WTC11 (cell line): ENCODE measurements around the gene PNRC1. TPM values are rescaled to one million over a fixed set of nuclear protein-coding genes. Genes with fewer than 3 reads are reported as not detected.
"Not testable (repeated sequence)": the region's sequence is repeated elsewhere in the genome, so short reads cannot be mapped to it uniquely, and the experiment has no call there.

ENCODE experiments used
- ATAC-seq: fragments of 200-7000 bp; cut with Tn5 transposase; 2 replicates; pipeline ENCODE4 v1.10.0; 2021; ENCODE audit warnings: mild to moderate bottlenecking, moderate library complexity
- CTCF ChIA-PET: fragments of 300-600 bp; sonication (Branson Sonifier 250); formaldehyde crosslinking; loops from one replicate; lab custom pipeline; 2021; ENCODE audit warnings: antibody characterized with exemption; lab: Charles Lee
- POLR2A ChIA-PET: fragments of 350-600 bp; sonication (Branson Sonifier 250); formaldehyde crosslinking; loops from one replicate; lab custom pipeline; 2021; ENCODE audit warnings: antibody characterized with exemption; lab: Charles Lee
- DNase-seq: peaks from one replicate; pipeline ENCODE4 v3.0.0; 2021; ENCODE audit warnings: low spot score
- H3K27ac Mint-ChIP-seq: 2 replicates; pipeline ENCODE4 v1.8.0; 2021; ENCODE audit warnings: mixed read lengths
- H3K27me3 Mint-ChIP-seq: 2 replicates; pipeline ENCODE4 v1.8.0; 2021; ENCODE audit warnings: low read depth, mild to moderate bottlenecking, moderate library complexity, mixed read lengths
- H3K36me3 Mint-ChIP-seq: 2 replicates; pipeline ENCODE4 v1.8.0; 2021; ENCODE audit warnings: mixed read lengths
- H3K4me1 Mint-ChIP-seq: 2 replicates; pipeline ENCODE4 v1.8.0; 2022; ENCODE audit warnings: mixed read lengths
- H3K4me3 Mint-ChIP-seq: 2 replicates; pipeline ENCODE4 v1.8.0; 2021; ENCODE audit warnings: mild to moderate bottlenecking, moderate library complexity, mixed read lengths
- H3K9me3 Mint-ChIP-seq: 2 replicates; pipeline ENCODE4 v1.8.0; 2021; ENCODE audit warnings: mixed read lengths
- ATF2 ChIP-seq: sonication (generic); formaldehyde crosslinking; IDR thresholded peaks from 2 replicates; pipeline ENCODE4 v1.8.1; 2022; ENCODE audit warnings: low read depth, missing genetic modification reagents, borderline replicate concordance
- CREB1 ChIP-seq: sonication (generic); formaldehyde crosslinking; IDR thresholded peaks from 2 replicates; pipeline ENCODE4 v1.8.0; 2023; ENCODE audit warnings: mild to moderate bottlenecking, missing genetic modification reagents
- CREM ChIP-seq: sonication (generic); formaldehyde crosslinking; IDR thresholded peaks from 2 replicates; pipeline ENCODE4 v1.8.1; 2022; ENCODE audit warnings: mild to moderate bottlenecking, missing genetic modification reagents, moderate library complexity
- ERG ChIP-seq: fragments of 250-450 bp; sonication (Bioruptor Pico); IDR thresholded peaks from 2 replicates; pipeline ENCODE4 v1.8.0; 2021; ENCODE audit warnings: mild to moderate bottlenecking
- ESRRA ChIP-seq: sonication (generic); formaldehyde crosslinking; IDR thresholded peaks from 2 replicates; pipeline ENCODE4 v1.8.1; 2022; ENCODE audit warnings: mild to moderate bottlenecking, missing genetic modification reagents, borderline replicate concordance
- FOXK1 ChIP-seq: sonication (generic); formaldehyde crosslinking; IDR thresholded peaks from 2 replicates; pipeline ENCODE4 v1.8.0; 2022; ENCODE audit warnings: mild to moderate bottlenecking, moderate library complexity, missing genetic modification reagents
- HMGXB4 ChIP-seq: sonication (generic); formaldehyde crosslinking; IDR thresholded peaks from 2 replicates; pipeline ENCODE4 v1.8.1; 2023; ENCODE audit warnings: mild to moderate bottlenecking, moderate library complexity, missing genetic modification reagents
- MYBL2 ChIP-seq: sonication (generic); formaldehyde crosslinking; IDR thresholded peaks from 2 replicates; pipeline ENCODE4 v1.8.1; 2023; ENCODE audit warnings: mild to moderate bottlenecking, moderate library complexity, missing genetic modification reagents
- RELA ChIP-seq: sonication (generic); formaldehyde crosslinking; IDR thresholded peaks from 2 replicates; pipeline ENCODE4 v1.8.1; 2022; ENCODE audit warnings: missing genetic modification reagents, mild to moderate bottlenecking, borderline replicate concordance
- SP1 ChIP-seq: sonication (generic); formaldehyde crosslinking; conservative IDR thresholded peaks from 2 replicates; pipeline ENCODE4 v1.8.1; 2022; ENCODE audit warnings: missing genetic modification reagents
- TP53 ChIP-seq: sonication (generic); formaldehyde crosslinking; IDR thresholded peaks from 2 replicates; pipeline ENCODE4 v1.8.1; 2023; ENCODE audit warnings: mild to moderate bottlenecking, missing genetic modification reagents
- ZBTB43 ChIP-seq: sonication (generic); formaldehyde crosslinking; IDR thresholded peaks from 2 replicates; pipeline ENCODE4 v1.8.1; 2023; ENCODE audit warnings: mild to moderate bottlenecking, missing genetic modification reagents
- ZNF138 ChIP-seq: sonication (generic); formaldehyde crosslinking; conservative IDR thresholded peaks from 2 replicates; pipeline ENCODE4 v1.8.1; 2022; ENCODE audit warnings: mild to moderate bottlenecking, moderate library complexity, missing genetic modification reagents
- ZNF512 ChIP-seq: sonication (generic); formaldehyde crosslinking; IDR thresholded peaks from 2 replicates; pipeline ENCODE4 v1.8.1; 2022; ENCODE audit warnings: missing genetic modification reagents, borderline replicate concordance
- total RNA-seq: library from RNA; stranded (reverse); gene quantifications from 3 replicates; pipeline ENCODE4 v1.2.3, GENCODE V29; 2021

The PNRC1 gene
- total RNA-seq, 1 experiment from 2014 or later: 39.0 TPM

- TF ChIP-seq ZBTB43 (CRISPR knock-in tag): no peak
- TF ChIP-seq ZNF512 (CRISPR knock-in tag): no peak
- TF ChIP-seq SP1 (CRISPR knock-in tag): no peak
- TF ChIP-seq ATF2 (CRISPR knock-in tag): no peak
- TF ChIP-seq ESRRA (CRISPR knock-in tag): no peak
- TF ChIP-seq RELA (CRISPR knock-in tag): no peak
- no peak for TF ChIP-seq CREB1 (CRISPR knock-in tag)
- no peak for TF ChIP-seq MYBL2 (CRISPR knock-in tag)
- TF ChIP-seq CREM (CRISPR knock-in tag): no peak
- no peak for TF ChIP-seq FOXK1 (CRISPR knock-in tag)
- TF ChIP-seq ZNF138 (CRISPR knock-in tag): no peak
Observed at GRCh38 chr6:89032599-89032998, 48.0 kb upstream of the PNRC1 start (continued).

- Mint-ChIP-seq H3K27me3 (peaks cover 11% of the 10 kb centered on the region), H3K4me1 (peaks cover 17% of the 10 kb centered on the region), H3K9me3 (peaks cover 15% of the 10 kb centered on the region), H3K27ac (no peak overlapping the region), H3K4me3 (no peak overlapping the region), H3K36me3 (peaks cover 13% of the 10 kb centered on the region)
- POLR2A ChIA-PET: no interaction called here
- DNase-seq (no peak), ATAC-seq (no peak)
- TF ChIP-seq ERG (CRISPR knock-in tag): no peak
- TF ChIP-seq TP53 (CRISPR knock-in tag): no peak
- TF ChIP-seq HMGXB4 (CRISPR knock-in tag): no peak
- CTCF ChIA-PET: interaction anchor here (1.4 kb wide), 1 partner anchor 51 kb away, joined by 4 read pairs; no protein-coding TSS in a partner anchor
Observed at GRCh38 chr6:89033461-89033860, 47.1 kb upstream of the PNRC1 start.

GRCh38 chr6:89034116-89034515 lies 46.4 kb upstream of the PNRC1 start:
- DNase-seq, POLR2A ChIA-PET, H3K4me3 Mint-ChIP-seq, ATAC-seq, CTCF ChIA-PET, H3K27ac Mint-ChIP-seq: not testable (repeated sequence)
- peaks cover 19% of the 10 kb centered on the region for H3K36me3 Mint-ChIP-seq
- peaks cover 17% of the 10 kb centered on the region for H3K4me1 Mint-ChIP-seq
- H3K27me3 Mint-ChIP-seq: peaks cover 14% of the 10 kb centered on the region
- H3K9me3 Mint-ChIP-seq: peaks cover 22% of the 10 kb centered on the region
